Colonic mucosa (tissue), 4 donors: ENCODE measurements around the gene RAB37. TPM values are rescaled to one million over a fixed set of nuclear protein-coding genes. Genes with fewer than 3 reads are reported as not detected.

ENCODE experiments used
- DNase-seq: peaks from one replicate; pipeline ENCODE4 v3.0.0-alpha.2; 2020
- H3K27ac ChIP-seq: fragments of 200-600 bp; one replicate; pipeline ENCODE4 v1.8.0; 2021
- H3K27me3 ChIP-seq: fragments of 200-600 bp; one replicate; pipeline ENCODE4 v1.8.0; 2021
- H3K36me3 ChIP-seq: fragments of 200-600 bp; one replicate; pipeline ENCODE4 v1.8.0; 2021
- H3K4me1 ChIP-seq: fragments of 200-600 bp; one replicate; pipeline ENCODE4 v1.8.0; 2021; ENCODE audit warnings: mild to moderate bottlenecking
- H3K4me3 ChIP-seq: fragments of 200-600 bp; one replicate; pipeline ENCODE4 v1.8.0; 2021
- H3K9ac ChIP-seq, 2 donors: one replicate each; pipeline ENCODE4 v1.7.0; 2013; ENCODE audit warnings: control low read depth in 2 of 2, low read depth in 2 of 2, low read length in 2 of 2
- H3K9me3 ChIP-seq: fragments of 200-600 bp; one replicate; pipeline ENCODE4 v1.8.0; 2021
- CTCF ChIP-seq: fragments of 200-600 bp; IDR thresholded peaks from one replicate; pipeline ENCODE4 v1.8.0; 2022; ENCODE audit warnings: antibody characterized with exemption, mild to moderate bottlenecking
- intact Hi-C: fragments of 100-400 bp; cut with DNase I; formaldehyde crosslinking; loops from one replicate; pipeline ENCODE4 v1.14.1; 2022
- microRNA-seq: library from miRNA; unstranded; fragments of <30 nt; microRNA quantifications from one replicate; pipeline ENCODE4, GENCODE V29; 2019
- total RNA-seq, 2 donors: library from RNA; stranded (reverse); fragmentation: NEBNext Ultra II Directional in 1 of 2; extraction: Animal tissue kit (Norgen Biotek cat#: 25700) in 1 of 2; gene quantifications; one replicate each; pipeline ENCODE4 v1.2.1, GENCODE V29; 2021
- donor health status: healthy.
- donor health status: DM: no; HTN: no; CAD: no.
- donor health status: DM: no; HTN: no; CAD: no.

The RAB37 gene
- total RNA-seq, 2 donors from 2014 or later: 4.5 to 7.2 TPM

GRCh38 chr17:74795327-74796020, 58.4 kb downstream of the RAB37 start:
- H3K4me1 ChIP-seq: no peaks in the 10 kb centered on the region
- H3K27me3 ChIP-seq: no peaks in the 10 kb centered on the region
- peaks cover 5% of the 10 kb centered on the region for H3K36me3 ChIP-seq
- no peak overlapping the region for H3K27ac ChIP-seq
- H3K9ac ChIP-seq: no peak overlapping the region
- no peaks in the 10 kb centered on the region for H3K9me3 ChIP-seq
- no peak for TF ChIP-seq CTCF
- intact Hi-C loops: no loop called here
- H3K4me3 ChIP-seq: no peak overlapping the region
- DNase-seq: no peak

- Histone ChIP-seq H3K4me1 (no peaks in the 10 kb centered on the region), H3K27me3 (no peaks in the 10 kb centered on the region), H3K9me3 (no peaks in the 10 kb centered on the region), H3K27ac (no peak overlapping the region), H3K9ac (no peak overlapping the region), H3K36me3 (peaks cover 5% of the 10 kb centered on the region), H3K4me3 (no peak overlapping the region)
- intact Hi-C loops: no loop called here
- no peak for DNase-seq
- no peak for TF ChIP-seq CTCF
Measured at GRCh38 chr17:74796211-74796610, 59.2 kb downstream of the RAB37 start.

- H3K9ac ChIP-seq: no peak overlapping the region
Measured at GRCh38 chr17:74796866-74797265, 59.8 kb downstream of the RAB37 start.

More at GRCh38 chr17:74796866-74797265, 59.8 kb downstream of the RAB37 start:
- Histone ChIP-seq H3K9me3 (no peaks in the 10 kb centered on the region), H3K4me1 (no peaks in the 10 kb centered on the region), H3K27me3 (no peaks in the 10 kb centered on the region), H3K27ac (no peak overlapping the region), H3K36me3 (peaks cover 5% of the 10 kb centered on the region), H3K4me3 (no peak overlapping the region)
- intact Hi-C loops: no loop called here
- no peak for TF ChIP-seq CTCF
- DNase-seq: no peak

Small RNA genes within 50 kb of the gene (microRNA-seq; reads per million reads assigned to microRNA genes)
- gene MIR3615: 46.9 reads per million, percentile 42 among the genes with 10 or more reads in this experiment

Other genes with a start within 250 kb of the RAB37 start
- under 1 TPM in 1 of 2 donors, not detected in 1; 0.69 TPM for gene CD300LB, start 205.8 kb upstream of the RAB37 start, total RNA-seq
- gene CD300C, start 191.1 kb upstream of the RAB37 start, total RNA-seq: 1 to 10 TPM in 1 of 2 donors, under 1 TPM in 1; 0.35 to 1.1 TPM
- gene CD300H, start 169.7 kb upstream of the RAB37 start, total RNA-seq: under 1 TPM in 1 of 2 donors, not detected in 1; 0.45 TPM
- not detected for gene CD300LD, start 145.0 kb upstream of the RAB37 start, total RNA-seq
- gene CD300E, start 113.5 kb upstream of the RAB37 start, total RNA-seq: 1 to 10 TPM in 1 of 2 donors, not detected in 1; 1.2 TPM
- 1 to 10 TPM; 1.0 to 1.1 TPM for gene CD300LF, start 24.3 kb upstream of the RAB37 start, total RNA-seq
- 100 to 1,000 TPM; 186 to 244 TPM for gene NHERF1, start 11.4 kb downstream of the RAB37 start, total RNA-seq
- gene NAT9, start 39.1 kb downstream of the RAB37 start, total RNA-seq: 10 to 100 TPM; 28.4 to 52.6 TPM
- under 1 TPM; 0.16 to 0.30 TPM for gene GRIN2C, start 122.6 kb downstream of the RAB37 start, total RNA-seq
- gene FDXR, start 135.7 kb downstream of the RAB37 start, total RNA-seq: 10 to 100 TPM; 17.7 to 26.9 TPM
- gene FADS6, start 156.4 kb downstream of the RAB37 start, total RNA-seq: 10 to 100 TPM in 1 of 2 donors, under 1 TPM in 1; 0.30 to 18.4 TPM
- under 1 TPM in 1 of 2 donors, not detected in 1; 0.05 TPM for gene USH1G, start 186.0 kb downstream of the RAB37 start, total RNA-seq
- gene OTOP2, start 187.0 kb downstream of the RAB37 start, total RNA-seq: 10 to 100 TPM in 1 of 2 donors, 1 to 10 TPM in 1; 5.7 to 18.4 TPM
- gene OTOP3, start 198.6 kb downstream of the RAB37 start, total RNA-seq: under 1 TPM in 1 of 2 donors, not detected in 1; 0.40 TPM
- 10 to 100 TPM; 47.8 to 54.8 TPM for gene HID1, start 235.5 kb downstream of the RAB37 start, total RNA-seq